Endothelial cell of umbilical vein (primary cell): Measurements from ENCODE around the gene HSPB6. TPM values are rescaled to one million over a fixed set of nuclear protein-coding genes. Genes with fewer than 3 reads are reported as not detected.

Source experiments
- BruUV-seq: library from RNA; stranded (reverse); fragments of 400-500 nt; replicated peaks from 2 replicates; lab custom pipeline; 2021; lab: Mats Ljungman, UMichigan
- CTCF ChIA-PET: fragments of 300-600, 350-600 bp; sonication (Branson Sonifier 250); formaldehyde crosslinking; loops from one replicate; lab custom pipeline; 2021; ENCODE audit warnings: antibody characterized with exemption, inconsistent platforms; lab: Charles Lee
- POLR2A ChIA-PET: fragments of 300-600, 350-600 bp; sonication (Branson Sonifier 250); formaldehyde crosslinking; loops from one replicate; lab custom pipeline; 2021; ENCODE audit warnings: antibody characterized with exemption, inconsistent platforms; lab: Charles Lee
- DNase-seq: peaks from one replicate; pipeline ENCODE4 v3.0.0-alpha.2; 2011; ENCODE audit warnings: low read depth, low spot score
- FAIRE-seq: peaks from 2 replicates; lab custom pipeline; 2011; peaks lifted over from hg19 to GRCh38; lab: Jason Lieb, UNC
- H2AFZ ChIP-seq: 2 replicates; pipeline ENCODE4 v1.6.0; 2012; ENCODE audit warnings: low read depth, low read length, control low read depth, inconsistent platforms
- H3K27ac ChIP-seq: 2 replicates; pipeline ENCODE4 v1.5.1; 2011; ENCODE audit warnings: low read depth, mild to moderate bottlenecking, control low read depth, low read length, moderate library complexity; ENCODE audit not compliant: insufficient read depth
- H3K27me3 ChIP-seq, 2 experiments: 2 replicates each; pipeline versions ENCODE4 v1.6.0 to v1.6.1; 2011; ENCODE audit warnings: low read length in 2 of 2, mixed read lengths in 1 of 2; ENCODE audit not compliant: control insufficient read depth in 2 of 2, insufficient read depth in 2 of 2
- H3K36me3 ChIP-seq, 2 experiments: 2 replicates in 1 of 2; 3 replicates in 1 of 2; pipeline ENCODE4 v1.5.1; 2011; ENCODE audit warnings: low read length in 2 of 2, mild to moderate bottlenecking in 1 of 2, moderate library complexity in 1 of 2; ENCODE audit not compliant: control insufficient read depth in 2 of 2, insufficient read depth in 2 of 2; ENCODE audit errors: extremely low read depth in 1 of 2
- H3K4me1 ChIP-seq: 3 replicates; pipeline ENCODE4 v1.5.1; 2011; ENCODE audit warnings: mild to moderate bottlenecking, low read length; ENCODE audit not compliant: control insufficient read depth, insufficient read depth; ENCODE audit errors: extremely low read depth
- H3K4me2 ChIP-seq: 2 replicates; pipeline ENCODE4 v1.6.1; 2011; ENCODE audit warnings: low read length, control low read depth, mixed read lengths; ENCODE audit not compliant: insufficient read depth
- H3K4me3 ChIP-seq, 3 experiments: fragments of 200-600 bp in 1 of 3; sonication (generic), shearing (Covaris generic) in 1 of 3; replicated peaks in 1 of 3; 2 replicates each; pipeline ENCODE4 v1.5.1; 2011 to 2016; ENCODE audit warnings: control low read depth in 3 of 3, low read length in 3 of 3, mild to moderate bottlenecking in 2 of 3, inconsistent platforms in 1 of 3, low read depth in 1 of 3, moderate library complexity in 1 of 3; ENCODE audit not compliant: insufficient read depth in 1 of 3
- H3K79me2 ChIP-seq: 2 replicates; pipeline ENCODE4 v1.6.0; 2012; ENCODE audit warnings: low read length, inconsistent platforms; ENCODE audit not compliant: control insufficient read depth, insufficient read depth
- H3K9ac ChIP-seq: replicated peaks from 2 replicates; pipeline ENCODE3; 2011; ENCODE audit warnings: low read length, control low read depth; ENCODE audit not compliant: insufficient read depth; ENCODE audit errors: extremely low read depth
- H3K9me1 ChIP-seq: replicated peaks from 3 replicates; pipeline ENCODE4 v1.6.0; 2011; ENCODE audit warnings: mild to moderate bottlenecking, low read length; ENCODE audit not compliant: control insufficient read depth, insufficient read depth; ENCODE audit errors: extremely low read depth
- H3K9me3 ChIP-seq: replicated peaks from 2 replicates; pipeline ENCODE4 v1.5.1; 2012; ENCODE audit warnings: low read length, inconsistent platforms; ENCODE audit not compliant: control insufficient read depth, insufficient read depth
- H4K20me1 ChIP-seq: replicated peaks from 2 replicates; pipeline ENCODE3; 2011; ENCODE audit warnings: mild to moderate bottlenecking, low read length; ENCODE audit not compliant: control insufficient read depth, insufficient read depth; ENCODE audit errors: extremely low read depth
- EZH2 ChIP-seq: IDR thresholded peaks from 2 replicates; pipeline ENCODE4 v1.6.1; 2012; ENCODE audit warnings: borderline replicate concordance, low read depth, mild to moderate bottlenecking, moderate library complexity, low read length, inconsistent platforms; ENCODE audit not compliant: severe bottlenecking
- FOS ChIP-seq: IDR thresholded peaks from 2 replicates; pipeline ENCODE4 v1.6.1; 2011; ENCODE audit warnings: mild to moderate bottlenecking, low read length, moderate library complexity, borderline replicate concordance; ENCODE audit not compliant: insufficient read depth
- GATA2 ChIP-seq: IDR thresholded peaks from 2 replicates; pipeline ENCODE4 v1.7.0; 2011; ENCODE audit warnings: low read depth, mild to moderate bottlenecking, moderate library complexity, mixed read lengths, low read length; ENCODE audit not compliant: insufficient read length, insufficient read depth
- JUN ChIP-seq: IDR thresholded peaks from 2 replicates; pipeline ENCODE4 v1.6.1; 2011; ENCODE audit warnings: borderline replicate concordance, low read depth; ENCODE audit not compliant: insufficient read length, insufficient read depth
- MYC ChIP-seq: IDR thresholded peaks from one replicate; pipeline ENCODE4 v1.6.1; 2011; ENCODE audit warnings: mild to moderate bottlenecking, low read depth, low read length
- POLR2AphosphoS5 ChIP-seq: IDR thresholded peaks from 2 replicates; pipeline ENCODE4 v1.6.1; 2012; ENCODE audit warnings: low read depth, mild to moderate bottlenecking, control low read depth, low read length, moderate library complexity; ENCODE audit not compliant: insufficient read depth
- dilution Hi-C: fragments of 300-500 bp; cut with MboI; formaldehyde crosslinking; loops from one replicate; pipeline ENCODE4 v1.15.0; 2019; ENCODE audit warnings: low sequenced_read_pairs; ENCODE audit not compliant: extremely low pct_ligation_motif_present
- intact Hi-C: fragments of 100-400 bp; cut with micrococcal nuclease; formaldehyde crosslinking; loops from one replicate; pipeline ENCODE4 v1.10.0; 2022
- polyA plus RNA-seq, 4 experiments: library from polyadenylated mRNA; depleted of rRNA in 3 of 4; stranded (reverse) in 3 of 4; unstranded in 1 of 4; fragments of >200 nt; gene quantifications; 2 replicates each; pipeline versions ENCODE4 v1.2.1 to v1.2.3, GENCODE V29; 2011 to 2012; ENCODE audit warnings: missing spikeins in 1 of 4
- total RNA-seq: library from RNA; stranded (reverse); gene quantifications from 2 replicates; pipeline ENCODE4 v1.2.3, GENCODE V29; 2021
- TF ChIP-seq, protein P1 (sequence below), 2 donors: IDR thresholded peaks; 1 replicate in 1 of 2; 2 replicates in 1 of 2; pipeline ENCODE4 v1.5.1; 2011; ENCODE audit warnings: low read length in 2 of 2, mild to moderate bottlenecking in 2 of 2, moderate library complexity in 2 of 2, control low read depth in 1 of 2, inconsistent platforms in 1 of 2, low read depth in 1 of 2; ENCODE audit not compliant: insufficient read depth in 1 of 2; ENCODE audit errors: extremely low read depth in 1 of 2

The HSPB6 gene
- total and polyA plus RNA-seq, 2 donors (not counting 3 experiments of a cell fraction or from before 2014, with no cell fraction given): 3.4 to 6.2 TPM

- BruUV-seq: no TSS peak
- H3K27me3 ChIP-seq: no peaks in the 10 kb centered on the region
- no peaks in the 10 kb centered on the region for H3K9me1 ChIP-seq
- H3K79me2 ChIP-seq: peaks cover 14% of the 10 kb centered on the region
- no peak for DNase-seq
- no peak overlapping the region for H3K4me3 ChIP-seq
- H3K4me1 ChIP-seq: peaks cover 22% of the 10 kb centered on the region
- H3K9me3 ChIP-seq: no peaks in the 10 kb centered on the region
- dilution Hi-C loops: no loop called here
- H3K36me3 ChIP-seq: peaks cover 3 to 7% of the 10 kb centered on the region in 2 experiments
- intact Hi-C loops: no loop called here
- no peak overlapping the region for H3K27ac ChIP-seq
- no peak for TF ChIP-seq FOS
- TF ChIP-seq MYC: no peak
- TF ChIP-seq JUN: no peak
- no peak overlapping the region for H3K4me2 ChIP-seq
- POLR2A ChIA-PET: no interaction called here
- CTCF ChIA-PET: no interaction called here
- no peak for FAIRE-seq
- H2AFZ ChIP-seq: no peak overlapping the region
- no peaks in the 10 kb centered on the region for H4K20me1 ChIP-seq
- no peak overlapping the region for H3K9ac ChIP-seq
Observed at GRCh38 chr19:35760711-35761349, 4.0 kb upstream of the HSPB6 start.

- POLR2A ChIA-PET: no interaction called here
- Histone ChIP-seq H3K4me2 (no peak overlapping the region), H3K4me1 (peaks cover 22% of the 10 kb centered on the region), H3K9ac (no peak overlapping the region), H3K4me3 (no peak overlapping the region), H3K27ac (no peak overlapping the region), H3K9me3 (no peaks in the 10 kb centered on the region), H2AFZ (no peak overlapping the region), H3K9me1 (no peaks in the 10 kb centered on the region), H3K27me3 (no peaks in the 10 kb centered on the region), H3K79me2 (peaks cover 14% of the 10 kb centered on the region), H3K36me3 (peaks cover 3% of the 10 kb centered on the region in 2 experiments), H4K20me1 (no peaks in the 10 kb centered on the region)
- intact Hi-C loops (loop anchor here (2.0 to 5.0 kb wide), 2 partner anchors 15 to 112 kb away; partner anchors contain the start of genes COX6B1, PSENEN and U2AF1L4), dilution Hi-C loops (no loop called here)
- TF ChIP-seq, protein P1, sequence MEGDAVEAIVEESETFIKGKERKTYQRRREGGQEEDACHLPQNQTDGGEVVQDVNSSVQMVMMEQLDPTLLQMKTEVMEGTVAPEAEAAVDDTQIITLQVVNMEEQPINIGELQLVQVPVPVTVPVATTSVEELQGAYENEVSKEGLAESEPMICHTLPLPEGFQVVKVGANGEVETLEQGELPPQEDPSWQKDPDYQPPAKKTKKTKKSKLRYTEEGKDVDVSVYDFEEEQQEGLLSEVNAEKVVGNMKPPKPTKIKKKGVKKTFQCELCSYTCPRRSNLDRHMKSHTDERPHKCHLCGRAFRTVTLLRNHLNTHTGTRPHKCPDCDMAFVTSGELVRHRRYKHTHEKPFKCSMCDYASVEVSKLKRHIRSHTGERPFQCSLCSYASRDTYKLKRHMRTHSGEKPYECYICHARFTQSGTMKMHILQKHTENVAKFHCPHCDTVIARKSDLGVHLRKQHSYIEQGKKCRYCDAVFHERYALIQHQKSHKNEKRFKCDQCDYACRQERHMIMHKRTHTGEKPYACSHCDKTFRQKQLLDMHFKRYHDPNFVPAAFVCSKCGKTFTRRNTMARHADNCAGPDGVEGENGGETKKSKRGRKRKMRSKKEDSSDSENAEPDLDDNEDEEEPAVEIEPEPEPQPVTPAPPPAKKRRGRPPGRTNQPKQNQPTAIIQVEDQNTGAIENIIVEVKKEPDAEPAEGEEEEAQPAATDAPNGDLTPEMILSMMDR (IDR thresholded peaks at IDR 0.05; ENCODE audit: extremely low read depth in 1 of 2, insufficient read depth in 1 of 2, low read depth in 1 of 2, low read length in 2 of 2): no peak
- TF ChIP-seq GATA2 (no peak), FOS (no peak), EZH2 (no peak), POLR2AphosphoS5 (no peak)
- FAIRE-seq (no peak), DNase-seq (no peak)
- CTCF ChIA-PET: no interaction called here
- BruUV-seq: no TSS peak
Observed at GRCh38 chr19:35759697-35760096, 2.9 kb upstream of the HSPB6 start.
